Glomerular visceral epithelial cell (primary cell): ENCODE results near the gene TBX4.

Experiments used
- DNase-seq: peaks from one replicate; pipeline ENCODE4 v3.0.0-alpha.2; 2016; ENCODE audit errors: extremely low spot score

Gene TBX4

DNA sequence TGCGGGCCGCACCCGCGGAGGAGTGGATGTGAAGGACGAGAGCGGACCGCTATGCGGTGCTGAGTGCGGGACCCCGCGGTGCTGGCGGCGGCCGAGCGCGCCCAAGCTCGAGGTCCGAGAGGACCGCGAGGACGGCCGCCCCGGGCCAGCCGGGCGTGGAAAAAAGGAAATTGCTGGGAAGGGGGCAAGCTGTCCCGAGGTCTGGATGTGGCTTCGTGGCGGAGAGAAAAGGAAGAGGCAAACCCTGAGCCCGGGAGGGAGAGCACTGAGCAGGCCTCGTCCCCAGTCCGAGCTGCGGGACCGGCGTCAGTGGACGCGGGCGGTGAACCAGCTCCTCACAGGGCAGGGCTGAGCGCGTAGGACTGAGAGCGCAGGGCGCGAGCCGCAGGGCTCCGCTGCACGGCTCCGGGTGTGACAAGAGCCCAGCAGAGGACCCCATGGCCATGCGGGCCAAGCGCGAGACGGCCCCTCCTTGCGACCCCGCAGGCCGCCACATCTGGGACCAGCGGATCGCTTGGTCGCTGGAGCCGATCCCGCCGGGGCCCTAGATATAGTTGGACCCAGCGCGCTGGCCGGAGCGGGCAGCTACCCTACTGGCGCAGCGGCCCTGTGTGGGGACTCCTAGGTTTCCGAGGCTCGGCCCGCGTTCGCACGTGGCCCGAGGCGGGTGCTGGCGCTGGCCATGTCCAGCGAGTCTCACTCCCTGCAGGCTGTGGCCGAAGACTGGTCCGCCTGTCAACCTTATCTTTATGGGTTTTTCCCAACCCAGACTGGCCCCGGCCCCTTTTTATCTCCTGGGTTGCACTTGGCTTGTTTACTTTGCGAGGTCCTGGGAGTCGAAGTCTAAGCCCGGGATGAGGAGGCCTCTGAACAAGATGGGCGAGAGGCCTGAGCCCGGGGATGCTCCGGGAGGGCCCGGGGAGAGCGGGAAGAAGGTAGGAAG, 2.4 kb downstream of the TBX4 start:
- no peak for DNase-seq

DNA sequence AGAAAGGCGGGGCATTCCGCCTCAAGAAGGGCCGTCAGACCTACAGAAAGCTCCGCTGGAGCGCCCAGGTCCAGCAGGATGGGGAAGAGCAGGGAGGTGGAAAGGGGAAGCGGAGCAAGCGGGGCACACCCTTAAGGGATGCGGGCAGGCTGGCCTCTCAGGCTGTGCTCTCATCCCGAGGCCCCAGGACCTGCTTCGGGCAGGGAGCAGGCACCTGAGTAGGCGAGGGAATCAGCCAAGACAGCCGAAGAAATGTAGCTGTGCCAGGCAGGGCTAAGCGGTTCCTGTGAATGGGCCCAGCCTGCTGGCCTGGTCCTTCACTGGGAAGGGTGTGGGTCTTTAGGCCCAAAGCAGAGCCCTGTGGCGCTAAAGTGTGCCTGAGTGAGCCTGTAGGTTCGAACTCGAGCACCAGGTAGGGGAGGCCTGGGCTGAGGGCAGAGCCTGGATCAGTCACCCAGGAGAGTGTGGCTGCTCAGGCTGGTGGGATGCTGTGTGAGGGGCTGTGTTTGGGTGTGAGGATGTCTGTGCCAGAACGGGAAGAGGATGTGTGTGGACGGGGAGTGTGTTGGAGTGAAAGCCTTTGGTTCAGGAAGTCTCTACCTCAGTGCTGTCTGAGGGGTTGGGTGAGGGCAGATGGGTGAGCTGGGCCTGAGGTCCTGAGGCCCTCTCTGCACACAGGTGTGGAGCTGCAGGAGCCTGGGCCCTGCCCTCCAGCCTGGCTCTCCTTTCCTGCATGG, 3.3 kb downstream of the TBX4 start:
- no peak for DNase-seq

DNA sequence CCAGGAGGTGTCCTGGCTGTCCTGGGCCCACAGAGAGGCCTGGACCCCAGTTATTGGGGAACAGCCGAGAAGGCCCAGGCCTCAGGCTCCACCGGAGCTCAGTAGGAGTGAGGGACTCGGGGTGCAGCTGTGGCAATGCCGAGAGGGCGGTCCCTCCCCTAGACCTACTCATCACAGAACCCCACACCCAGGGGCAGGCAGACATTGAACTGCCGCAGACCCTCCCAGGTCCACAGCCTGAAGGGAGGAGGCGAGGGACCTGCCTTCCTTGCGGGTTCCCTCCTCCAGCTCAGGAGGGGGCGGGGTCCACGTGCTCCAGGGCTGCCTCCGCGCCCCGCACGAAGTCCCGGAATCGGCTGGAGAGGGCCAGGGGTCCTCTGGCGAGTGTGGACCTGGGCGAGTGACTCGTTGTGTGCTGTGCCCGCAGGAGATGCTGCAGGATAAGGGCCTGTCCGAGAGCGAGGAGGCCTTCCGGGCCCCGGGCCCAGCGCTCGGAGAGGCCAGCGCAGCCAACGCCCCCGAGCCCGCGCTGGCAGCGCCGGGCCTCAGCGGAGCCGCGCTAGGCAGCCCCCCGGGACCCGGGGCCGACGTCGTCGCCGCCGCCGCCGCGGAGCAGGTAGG, 3.9 kb downstream of the TBX4 start:
- no peak for DNase-seq

DNA sequence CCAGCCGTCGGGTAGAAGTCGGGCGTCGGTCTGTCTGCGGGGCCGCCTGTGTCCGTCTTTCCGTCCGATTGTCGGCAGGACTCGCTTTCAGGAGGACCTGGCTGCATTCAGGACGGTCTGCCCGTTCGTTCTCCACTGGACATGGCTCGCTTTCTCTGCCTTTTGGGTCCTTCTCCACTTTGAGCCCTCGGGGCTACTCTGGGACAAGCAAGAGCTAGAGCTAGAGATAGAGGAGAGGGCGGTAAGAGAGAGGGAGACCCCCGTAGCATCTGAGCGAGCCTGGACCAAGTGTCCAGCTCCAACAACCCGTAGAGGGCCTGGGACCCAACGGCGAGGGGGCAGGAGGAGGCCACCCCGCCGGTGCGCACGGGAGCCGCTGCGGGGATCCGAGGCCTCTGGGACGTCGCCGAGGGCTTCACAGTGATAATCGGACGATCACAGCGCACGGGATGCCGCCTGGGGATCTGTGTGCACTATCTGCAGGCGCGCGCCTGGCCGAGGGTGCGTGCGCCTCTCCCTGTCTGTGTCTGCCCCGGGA, 4.5 kb downstream of the TBX4 start:
- DNase-seq, result no peak

DNA sequence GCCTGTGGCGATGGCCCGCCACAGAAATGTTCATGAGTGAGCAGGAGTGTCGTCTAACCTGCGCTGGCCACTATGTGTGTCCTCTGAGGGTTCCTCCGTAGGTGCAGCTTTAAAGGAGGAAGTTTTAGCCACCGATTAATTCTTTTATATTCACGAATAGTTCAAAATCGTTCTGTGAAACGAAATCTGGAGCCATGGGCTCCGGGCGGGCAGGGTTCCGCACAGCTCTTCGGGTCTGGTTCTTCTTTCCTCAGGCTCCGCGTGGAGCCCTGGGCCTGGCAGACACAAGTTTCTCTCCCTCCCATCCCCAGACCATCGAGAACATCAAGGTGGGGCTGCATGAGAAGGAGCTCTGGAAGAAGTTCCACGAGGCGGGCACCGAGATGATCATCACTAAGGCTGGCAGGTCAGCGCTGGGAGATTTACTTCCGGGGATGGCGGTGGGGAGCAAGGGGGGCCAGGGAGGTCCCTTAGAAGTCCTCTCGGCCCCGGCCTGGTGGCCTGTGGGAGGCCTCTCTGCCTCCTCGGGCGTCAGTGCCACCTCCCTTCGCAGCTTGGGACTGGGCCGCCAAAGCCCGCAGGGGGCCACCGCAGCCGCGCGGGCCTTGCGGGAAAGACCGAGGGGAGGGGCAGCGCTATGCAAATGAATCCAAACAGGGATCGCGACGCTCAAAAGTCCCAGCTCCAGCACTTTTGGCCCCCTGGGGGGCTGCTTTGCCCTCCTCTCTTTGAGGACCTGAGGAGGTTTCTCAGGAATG, 5.2 kb downstream of the TBX4 start:
- no peak for DNase-seq

DNA sequence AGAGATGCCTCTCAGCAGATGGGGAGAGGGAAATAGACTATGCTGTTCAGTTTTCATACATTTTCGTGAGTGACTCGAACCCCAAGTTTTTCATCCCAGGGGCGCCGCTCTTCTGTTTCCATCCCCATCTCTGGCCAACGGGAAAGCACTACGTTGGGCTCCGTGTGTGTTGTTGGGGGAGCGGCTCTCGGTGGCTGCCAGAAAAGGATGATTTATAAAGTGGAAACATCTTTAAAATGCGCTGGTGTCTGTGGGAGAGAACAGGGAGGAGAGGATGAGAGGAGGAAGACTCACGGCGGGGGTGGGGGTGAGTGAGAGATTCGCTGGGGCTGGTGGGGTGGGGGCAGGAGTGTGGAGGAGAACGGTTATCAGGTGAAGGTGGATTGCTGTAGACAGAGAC, 5.8 kb downstream of the TBX4 start:
- DNase-seq, result no peak

DNA sequence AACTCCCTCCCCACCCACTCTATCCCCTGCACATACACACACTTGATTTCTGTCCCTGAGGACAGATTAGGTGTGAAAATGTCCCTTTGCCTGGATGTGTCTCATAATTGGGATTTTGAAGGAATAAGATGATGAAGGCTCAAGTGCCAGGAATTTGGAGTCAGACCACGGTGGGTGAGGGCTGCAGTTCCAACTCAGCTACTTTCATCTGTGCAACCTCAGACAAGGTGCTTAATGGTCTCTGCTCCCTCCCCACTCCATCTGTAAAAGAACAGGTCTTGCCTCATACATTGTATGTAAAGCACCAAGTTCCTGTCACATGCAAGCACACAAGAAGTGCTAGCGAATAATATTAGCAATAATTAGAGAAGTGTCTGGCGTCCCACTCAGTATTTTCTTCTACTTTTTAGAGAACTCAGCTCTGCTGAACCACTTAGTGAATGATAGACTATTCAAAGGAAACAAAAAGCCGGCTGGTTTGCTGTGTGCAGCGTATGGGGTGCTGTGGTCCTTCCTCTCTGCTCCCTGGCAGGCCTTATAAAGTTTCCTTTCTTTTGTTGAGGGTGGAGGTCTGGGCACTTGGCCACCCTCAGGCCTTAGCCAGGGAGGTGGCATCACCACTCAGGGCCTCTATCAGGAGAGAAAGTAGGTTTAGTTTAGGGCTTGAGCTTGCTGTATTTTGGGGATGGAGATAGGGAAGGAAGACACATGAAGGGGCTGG, 6.4 kb downstream of the TBX4 start:
- no peak for DNase-seq

DNA sequence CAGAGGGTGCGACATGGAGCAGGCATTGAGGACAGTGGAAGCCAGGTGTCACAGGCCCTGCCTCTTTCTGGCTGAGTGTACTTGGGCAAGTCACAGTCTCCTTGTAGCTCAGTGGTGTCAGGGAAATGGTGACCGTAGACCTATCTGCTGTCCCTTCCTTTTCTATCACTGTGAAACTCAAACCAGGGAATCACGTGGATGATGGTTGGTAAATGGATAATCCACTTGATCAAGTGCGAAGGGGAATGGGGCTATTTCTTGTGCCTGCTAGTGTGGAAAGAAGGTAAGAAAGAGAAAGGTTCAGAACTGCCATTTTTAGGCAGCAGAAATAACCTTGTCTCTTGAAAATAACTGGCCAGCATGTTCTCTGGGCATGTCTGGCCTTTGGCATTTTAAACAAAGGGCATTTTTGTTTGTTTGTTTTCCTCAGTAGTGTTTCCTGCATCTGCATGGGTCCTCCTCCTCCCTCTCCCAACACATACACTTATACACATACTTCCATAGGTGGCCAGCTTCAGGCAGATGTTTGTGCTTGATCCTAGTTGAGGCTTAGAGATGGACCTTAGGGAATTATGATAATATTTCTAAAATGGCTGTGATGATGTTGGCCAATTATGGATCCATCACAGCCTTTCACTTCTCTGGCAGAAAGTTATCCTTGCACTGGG, 7.1 kb downstream of the TBX4 start:
- no peak for DNase-seq

DNA sequence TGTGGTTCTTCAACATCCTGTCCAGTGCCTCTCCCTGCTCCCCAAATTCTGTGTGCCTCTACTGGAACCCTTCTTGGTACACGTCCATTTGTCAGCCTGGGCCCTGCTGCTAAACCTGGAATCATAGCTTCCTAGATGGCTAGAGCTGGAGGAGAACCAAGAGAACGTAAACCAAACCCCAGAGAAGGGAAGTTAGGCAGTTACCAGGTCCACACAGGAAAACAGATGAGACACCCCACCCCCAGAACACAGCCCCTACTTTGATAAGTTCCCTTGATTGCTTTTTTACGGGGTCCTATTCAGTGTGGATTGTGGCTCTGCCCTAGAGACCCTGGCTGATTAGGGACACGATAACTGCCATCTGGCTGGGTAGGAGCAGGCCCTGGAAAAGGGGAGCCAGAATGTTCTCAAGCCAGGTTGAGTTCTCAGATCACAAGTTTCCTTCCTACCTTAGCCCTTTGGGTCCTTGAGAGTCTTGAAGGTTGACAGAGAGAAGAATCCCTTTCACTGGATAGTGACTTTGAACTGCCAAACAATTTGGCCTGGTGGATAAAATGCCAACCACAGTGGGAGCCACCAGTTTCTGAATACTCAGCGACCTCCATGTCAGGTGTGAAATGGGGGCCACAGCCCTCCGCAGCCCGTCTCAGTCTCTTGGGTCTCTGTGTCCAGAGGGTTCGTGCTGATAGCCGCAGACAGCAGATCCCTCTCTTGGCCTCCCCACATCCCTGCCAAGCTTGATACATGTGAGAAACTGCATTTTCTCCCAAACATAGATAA, 7.9 kb downstream of the TBX4 start:
- no peak for DNase-seq

DNA sequence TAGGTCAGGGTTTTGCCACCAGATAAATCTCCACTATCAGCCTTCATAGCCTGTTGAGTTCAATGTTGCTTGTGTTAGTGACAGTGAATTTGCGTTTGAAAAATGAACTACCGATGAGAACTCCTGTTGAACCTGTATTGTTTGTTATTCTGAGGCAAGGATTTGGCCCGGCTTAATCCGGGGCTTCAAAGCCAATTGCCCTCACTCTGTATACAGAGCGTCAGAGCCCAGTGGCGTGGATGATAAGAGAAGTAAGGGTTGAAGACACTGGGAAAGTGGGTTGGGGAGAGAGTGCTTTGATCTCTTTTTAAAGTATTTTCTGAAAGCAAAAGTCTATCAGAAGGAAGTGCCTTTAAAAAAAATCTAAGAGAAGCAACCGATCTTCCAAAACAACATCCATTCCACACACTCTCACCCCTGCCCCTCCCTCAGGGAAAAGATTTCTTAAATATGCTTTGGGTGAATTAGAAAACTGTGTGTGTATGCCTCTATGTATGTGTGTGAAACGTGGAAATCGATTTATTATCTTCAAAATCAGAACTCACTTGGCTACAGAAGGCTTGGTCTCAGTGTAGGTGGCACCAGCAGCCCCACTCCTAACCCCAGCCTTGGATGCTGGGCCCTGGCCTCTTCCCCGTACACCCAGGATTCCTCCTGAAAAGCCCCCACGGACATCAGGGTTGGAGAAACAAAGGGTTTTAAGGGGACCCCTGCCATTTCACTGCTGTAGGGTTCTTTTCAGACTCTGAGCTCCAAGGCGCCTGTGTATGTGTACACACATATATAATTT, 8.8 kb downstream of the TBX4 start:
- DNase-seq, result no peak

DNA sequence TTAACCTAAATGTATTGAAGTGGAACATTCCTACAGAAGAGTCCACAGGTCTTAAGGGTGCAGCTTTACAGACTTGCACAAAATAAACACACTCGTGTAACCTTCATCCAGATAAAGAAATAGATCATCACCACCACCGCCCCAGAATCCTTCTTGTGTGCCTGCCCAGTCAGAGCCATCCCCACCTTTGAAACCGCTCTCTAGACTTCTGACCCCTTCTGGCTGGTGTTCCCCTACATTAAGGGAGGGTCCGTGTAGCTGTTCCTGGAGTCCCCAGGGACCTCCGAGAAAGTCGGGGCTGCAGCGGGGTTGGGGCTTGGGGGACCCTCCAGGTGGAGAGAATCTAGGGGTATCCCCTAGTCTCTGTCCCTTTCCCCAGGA, 9.4 kb downstream of the TBX4 start:
- DNase-seq, result no peak

DNA sequence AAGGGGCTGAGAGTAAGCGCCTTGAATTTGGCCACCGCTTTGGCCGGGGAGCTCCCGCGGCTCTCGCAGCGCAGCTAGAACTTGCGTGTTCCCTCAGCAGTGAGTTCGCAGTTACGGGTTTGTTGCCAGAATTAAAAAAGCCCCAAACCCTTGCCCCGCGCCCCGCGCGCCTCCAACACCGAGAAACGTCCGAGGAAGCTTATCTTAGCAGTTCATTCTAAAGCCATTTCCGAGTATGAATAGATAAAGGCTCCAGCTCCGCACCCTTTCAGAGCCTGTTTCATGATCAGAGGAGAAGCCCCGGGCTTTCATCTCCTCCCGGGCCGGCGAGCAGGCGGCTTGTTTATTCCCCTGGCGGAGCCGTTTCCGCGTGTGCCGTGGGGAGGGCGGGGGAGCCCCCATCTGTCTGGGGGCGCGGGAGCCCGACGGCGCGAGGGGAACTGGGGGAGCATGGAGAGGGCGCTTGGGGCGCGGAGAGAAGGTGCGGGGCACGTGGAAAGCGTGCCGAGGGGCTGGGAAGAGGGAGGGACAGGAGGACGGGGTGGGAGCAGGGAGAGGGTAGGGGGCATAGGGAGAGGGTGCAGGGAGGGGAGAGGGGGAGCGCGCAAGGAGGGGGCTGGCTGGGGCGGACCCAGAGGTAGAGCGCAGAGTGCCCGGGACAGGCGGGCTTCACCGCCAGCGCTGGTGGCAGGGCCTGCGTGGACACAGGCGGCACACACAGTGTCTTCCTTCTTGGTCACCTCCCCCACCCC, 9.9 kb downstream of the TBX4 start:
- DNase-seq, result no peak

DNA sequence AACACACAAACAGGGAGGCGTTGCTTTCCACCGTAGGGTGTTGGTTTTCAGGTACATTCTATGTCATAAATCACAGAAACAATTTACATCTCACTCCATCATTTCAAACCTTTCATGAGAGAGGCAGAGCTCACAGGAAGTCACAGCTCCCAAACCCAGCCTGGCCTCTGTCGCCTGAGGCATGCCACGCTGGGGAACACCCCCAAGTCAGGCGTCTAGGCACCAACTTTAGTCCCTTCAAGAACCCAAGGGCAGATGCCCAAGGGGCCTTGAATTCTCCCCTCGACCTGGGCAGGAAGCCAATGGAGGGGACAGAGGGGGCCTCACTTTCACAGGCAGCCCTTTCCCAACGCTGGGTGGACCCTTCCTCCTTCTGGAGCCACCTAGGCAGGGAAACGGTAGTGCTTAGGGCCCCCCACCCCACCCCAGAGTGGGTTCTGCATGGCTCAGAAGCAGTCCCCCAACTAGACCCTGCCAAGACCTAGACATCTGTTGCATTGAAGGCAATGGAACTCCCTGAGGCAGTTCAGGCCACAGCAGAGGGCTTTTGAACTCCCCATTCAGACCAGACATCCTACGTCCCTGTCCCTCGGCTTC, 10.6 kb downstream of the TBX4 start:
- DNase-seq, result no peak

DNA sequence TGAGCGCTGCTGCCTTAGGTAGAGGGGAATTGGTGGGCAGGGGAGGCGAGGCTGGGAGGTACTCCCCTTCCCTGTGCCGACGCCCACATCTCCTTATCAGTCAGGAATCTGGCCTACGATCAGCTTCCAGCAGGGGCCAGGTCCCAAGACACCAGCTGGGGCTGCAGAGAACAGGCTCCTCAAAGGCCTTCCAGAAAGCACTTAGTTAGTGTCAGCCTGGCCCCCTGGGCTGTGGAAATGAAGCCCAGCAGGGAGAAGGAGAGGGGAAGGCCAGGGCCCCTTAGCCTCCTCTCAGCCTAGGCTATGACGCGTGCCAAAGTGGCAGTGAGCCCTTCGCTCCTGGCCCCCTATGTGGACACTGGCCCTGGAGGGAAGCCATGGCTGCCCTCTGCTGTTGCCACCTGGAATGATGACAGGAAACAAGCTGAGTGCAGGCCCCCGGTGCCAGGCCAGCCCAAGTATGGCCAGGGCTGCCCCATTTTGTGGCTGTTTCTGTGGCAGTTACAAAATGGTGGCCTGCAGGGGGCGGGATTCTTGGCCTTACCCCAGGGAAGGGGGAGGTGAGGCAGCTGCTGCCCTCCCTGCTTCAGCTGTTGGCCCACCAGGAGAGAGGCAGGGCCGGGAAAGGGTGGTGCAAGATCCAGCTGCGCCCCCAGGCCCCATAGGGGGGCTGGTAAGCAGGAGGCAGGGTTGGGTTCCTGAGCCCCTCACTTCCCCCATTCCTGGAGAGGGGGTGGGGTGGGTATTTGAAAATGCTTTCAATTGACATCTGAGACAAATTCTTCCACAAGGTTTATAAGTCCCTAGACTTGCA, 11.3 kb downstream of the TBX4 start:
- DNase-seq, result no peak

DNA sequence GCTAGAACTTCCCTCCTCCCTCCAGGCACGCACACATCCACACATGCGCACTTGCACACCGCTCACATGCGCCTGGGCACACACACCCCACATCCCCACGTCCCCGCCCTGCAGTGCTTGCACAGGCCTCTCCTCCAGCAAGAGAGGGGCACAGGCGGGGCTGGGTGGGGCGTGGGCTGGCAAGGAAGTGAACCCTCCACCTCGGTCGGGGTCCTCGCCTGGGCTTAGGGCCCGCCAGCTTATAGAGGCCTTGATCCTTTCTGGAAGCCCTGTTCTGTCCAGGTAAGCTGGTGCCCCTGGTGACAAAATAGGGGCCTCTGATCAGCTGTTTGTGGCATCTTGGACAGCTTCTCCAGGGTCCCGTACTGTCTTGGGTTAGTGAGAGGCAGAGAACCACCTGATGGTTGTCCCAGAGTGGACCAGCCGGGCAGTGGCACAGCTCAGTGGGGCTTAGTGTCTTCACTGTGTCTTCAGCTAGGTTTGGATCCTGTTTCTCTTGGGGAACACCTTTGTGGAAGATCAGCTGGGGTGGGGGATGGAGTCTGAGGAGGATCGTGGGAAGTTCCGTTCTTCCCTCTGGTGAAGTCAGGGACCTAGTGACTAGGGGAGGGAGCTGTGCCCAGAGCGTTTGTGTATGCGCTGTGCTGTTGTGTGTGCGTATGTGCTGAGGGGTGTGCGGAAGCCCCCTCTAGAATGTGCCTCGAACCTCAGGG, 12.1 kb downstream of the TBX4 start:
- DNase-seq, result no peak

DNA sequence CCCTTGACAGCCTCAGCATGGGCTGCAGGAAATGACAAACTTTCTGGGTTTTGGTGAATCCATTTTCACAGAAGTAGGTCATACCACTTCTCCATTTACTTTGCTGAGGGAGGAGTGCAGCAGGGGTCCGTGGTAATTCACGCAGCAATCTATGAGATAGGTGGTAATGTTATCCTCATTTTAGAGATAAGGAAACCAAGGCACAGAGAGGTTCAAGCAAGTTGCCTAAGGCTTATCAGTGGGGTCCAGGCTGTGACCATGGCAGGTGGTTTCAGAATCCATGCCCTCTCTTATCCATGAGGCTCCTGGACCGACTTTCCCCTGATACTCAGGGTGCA, 12.6 kb downstream of the TBX4 start:
- DNase-seq, result no peak
